GM23338 (cell line): Measurements from ENCODE around the gene MYO7B. TPM values are rescaled to one million over a fixed set of nuclear protein-coding genes. Genes with fewer than 3 reads are reported as not detected.

Experiments used
- ATAC-seq: fragments of 200-7000 bp; cut with Tn5 transposase; 3 replicates; pipeline ENCODE4 v1.9.1; 2020
- DNase-seq: peaks from one replicate; pipeline ENCODE4 v3.0.0-alpha.2; 2015; ENCODE audit warnings: low spot score
- H2AFZ ChIP-seq: fragments of 200-600 bp; sonication (generic); 2 replicates; pipeline ENCODE4 v1.8.0; 2016; ENCODE audit warnings: antibody characterized with exemption, mild to moderate bottlenecking, moderate library complexity
- H3F3A ChIP-seq: fragments of 200-600 bp; sonication (generic); replicated peaks from 2 replicates; pipeline ENCODE4 v1.8.0; 2017; ENCODE audit warnings: antibody characterized with exemption, mixed run types, low read depth
- H3K27ac ChIP-seq: fragments of 200-600 bp; sonication (generic); 2 replicates; pipeline ENCODE4 v1.6.1; 2016; ENCODE audit warnings: low read depth
- H3K27me3 ChIP-seq: fragments of 200-600 bp; sonication (generic); 2 replicates; pipeline ENCODE4 v1.8.0; 2016; ENCODE audit warnings: mild to moderate bottlenecking, mixed run types, moderate library complexity; ENCODE audit not compliant: insufficient read depth
- H3K36me3 ChIP-seq: fragments of 200-600 bp; sonication (generic); 2 replicates; pipeline ENCODE4 v1.8.0; 2016; ENCODE audit warnings: mild to moderate bottlenecking; ENCODE audit not compliant: insufficient read depth
- H3K4me1 ChIP-seq: fragments of 200-600 bp; sonication (generic); 2 replicates; pipeline ENCODE4 v1.8.0; 2016; ENCODE audit warnings: mild to moderate bottlenecking, moderate library complexity; ENCODE audit not compliant: insufficient read depth
- H3K4me2 ChIP-seq: fragments of 200-600 bp; sonication (generic); 2 replicates; pipeline ENCODE4 v1.7.1; 2017; ENCODE audit warnings: mixed run types
- H3K4me3 ChIP-seq: fragments of 200-600 bp; sonication (generic); 2 replicates; pipeline ENCODE4 v1.6.1; 2016; ENCODE audit warnings: mixed run types
- H3K79me2 ChIP-seq: fragments of 200-600 bp; sonication (generic); replicated peaks from 2 replicates; pipeline ENCODE4 v1.8.0; 2017; ENCODE audit warnings: mild to moderate bottlenecking; ENCODE audit not compliant: insufficient read depth
- H3K9me2 ChIP-seq: fragments of 200-600 bp; sonication (generic); 2 replicates; pipeline ENCODE4 v1.8.0; 2017; ENCODE audit not compliant: insufficient read depth
- H4K20me1 ChIP-seq: fragments of 200-600 bp; sonication (generic); replicated peaks from 2 replicates; pipeline ENCODE4 v1.8.0; 2017; ENCODE audit warnings: mild to moderate bottlenecking; ENCODE audit not compliant: insufficient read depth
- H3K27ac Mint-ChIP-seq: 2 replicates; pipeline ENCODE4 v1.8.0; 2020; ENCODE audit warnings: inconsistent platforms, mild to moderate bottlenecking, moderate library complexity, mixed read lengths
- H3K27me3 Mint-ChIP-seq: 3 replicates; pipeline ENCODE4 v1.8.0; 2022; ENCODE audit warnings: low read depth, mild to moderate bottlenecking, moderate library complexity, mixed read lengths, inconsistent platforms; ENCODE audit not compliant: insufficient read depth, poor library complexity
- H3K36me3 Mint-ChIP-seq: 3 replicates; pipeline ENCODE4 v1.8.0; 2021; ENCODE audit warnings: low read depth, mild to moderate bottlenecking, inconsistent platforms, moderate library complexity, mixed read lengths
- H3K4me1 Mint-ChIP-seq: 3 replicates; pipeline ENCODE4 v1.8.0; 2020; ENCODE audit warnings: mild to moderate bottlenecking, inconsistent platforms, mixed read lengths
- H3K4me3 Mint-ChIP-seq: 3 replicates; pipeline ENCODE4 v1.8.0; 2021; ENCODE audit warnings: moderate library complexity, mild to moderate bottlenecking, inconsistent platforms, mixed read lengths
- H3K9me3 Mint-ChIP-seq: 3 replicates; pipeline ENCODE4 v1.8.0; 2020; ENCODE audit warnings: moderate library complexity, mild to moderate bottlenecking, inconsistent platforms, mixed read lengths
- CREB1 ChIP-seq: fragments of 250-450 bp; sonication (Bioruptor Pico); IDR thresholded peaks from 2 replicates; pipeline ENCODE4 v1.5.0; 2020; ENCODE audit warnings: low read depth, mild to moderate bottlenecking, moderate library complexity
- CTCF ChIP-seq, 2 experiments: fragments of 200-600 bp in 1 of 2; sonication (generic) in 1 of 2; conservative IDR thresholded peaks; 2 replicates each; pipeline versions ENCODE4 v1.5.1 to v1.6.1; 2016 to 2017; ENCODE audit warnings: antibody characterized with exemption in 2 of 2, low read depth in 2 of 2, mild to moderate bottlenecking in 2 of 2, moderate library complexity in 1 of 2
- ETS1 ChIP-seq: IDR thresholded peaks from 2 replicates; pipeline ENCODE4 v1.6.1; 2016; ENCODE audit warnings: antibody characterized with exemption
- EZH2 ChIP-seq: fragments of 200-600 bp; sonication (generic); IDR thresholded peaks from one replicate; pipeline ENCODE4 v1.8.0; 2017; ENCODE audit warnings: antibody characterized with exemption, mild to moderate bottlenecking, low read depth; ENCODE audit not compliant: unreplicated experiment
- EZH2phosphoT487 ChIP-seq: fragments of 200-600 bp; sonication (generic); IDR thresholded peaks from one replicate; pipeline ENCODE4 v1.8.1; 2018; ENCODE audit warnings: antibody characterized with exemption; ENCODE audit not compliant: unreplicated experiment
- JUNB ChIP-seq: IDR thresholded peaks from one replicate; pipeline ENCODE4 v1.6.1; 2016; ENCODE audit warnings: antibody characterized with exemption; ENCODE audit not compliant: unreplicated experiment
- NANOG ChIP-seq: IDR thresholded peaks from 2 replicates; pipeline ENCODE4 v1.6.1; 2016; ENCODE audit warnings: antibody characterized with exemption, borderline replicate concordance
- POLR2AphosphoS5 ChIP-seq: IDR thresholded peaks from 2 replicates; pipeline ENCODE4 v1.6.1; 2016; ENCODE audit warnings: antibody characterized with exemption, low read depth
- REST ChIP-seq: IDR thresholded peaks from one replicate; pipeline ENCODE4 v1.6.1; 2018; ENCODE audit warnings: antibody characterized with exemption; ENCODE audit not compliant: unreplicated experiment
- STAT1 ChIP-seq: IDR thresholded peaks from one replicate; pipeline ENCODE4 v1.6.1; 2016; ENCODE audit warnings: antibody characterized with exemption; ENCODE audit not compliant: unreplicated experiment
- ZNF114 ChIP-seq: fragments of 250-450 bp; sonication (Bioruptor Pico); IDR thresholded peaks from 2 replicates; pipeline ENCODE4 v1.5.0; 2020; ENCODE audit warnings: mild to moderate bottlenecking, moderate library complexity
- ZNF331 ChIP-seq: fragments of 250-450 bp; sonication (Bioruptor Pico); IDR thresholded peaks from 2 replicates; pipeline ENCODE4 v1.5.0; 2020; ENCODE audit warnings: low read depth, mild to moderate bottlenecking, moderate library complexity
- ZNF462 ChIP-seq: fragments of 250-450 bp; sonication (Bioruptor Pico); IDR thresholded peaks from 2 replicates; pipeline ENCODE4 v1.5.0; 2020; ENCODE audit warnings: mild to moderate bottlenecking, moderate library complexity
- polyA plus RNA-seq: library from polyadenylated mRNA; unstranded; fragments of >200 nt; fragmentation: Nextera tagmentation; extraction: Ambion mirVana; gene quantifications from 2 replicates; pipeline ENCODE4 v1.2.1, GENCODE V29; 2016
- total RNA-seq: library from RNA; depleted of rRNA; stranded (reverse); fragments of >200 nt; shearing (Covaris generic); gene quantifications from 2 replicates; pipeline ENCODE4 v1.2.3, GENCODE V29; 2014

The MYO7B gene
- total and polyA plus RNA-seq, 2 experiments from 2014 or later, result not detected

GRCh38 chr2:127607399-127607908 lies 72.0 kb downstream of the MYO7B start:
- H4K20me1 ChIP-seq, result no peaks in the 10 kb centered on the region
- no peaks in the 10 kb centered on the region for H3K27me3 ChIP-seq
- Mint-ChIP-seq H3K27me3 (peaks cover 13% of the 10 kb centered on the region), H3K27ac (no peak overlapping the region), H3K4me3 (no peak overlapping the region), H3K4me1 (no peaks in the 10 kb centered on the region), H3K36me3 (no peaks in the 10 kb centered on the region), H3K9me3 (no peaks in the 10 kb centered on the region)
- H3K27ac ChIP-seq, result no peak overlapping the region
- no peak for ATAC-seq
- H3K4me2 ChIP-seq, result no peak overlapping the region
- DNase-seq, result no peak
- H3F3A ChIP-seq, result no peaks in the 10 kb centered on the region
- no peak overlapping the region for H3K4me3 ChIP-seq
- no peaks in the 10 kb centered on the region for H3K4me1 ChIP-seq
- no peaks in the 10 kb centered on the region for H3K36me3 ChIP-seq
- no peak overlapping the region for H2AFZ ChIP-seq
- TF ChIP-seq CTCF (conservative IDR thresholded peaks at IDR 0.05; ENCODE audit: low read depth in 2 of 2) (no peak), EZH2 (no peak), STAT1 (no peak), JUNB (no peak), ETS1 (no peak), ZNF462 (no peak), ZNF114 (CRISPR knock-in tag) (no peak), EZH2phosphoT487 (no peak), ZNF331 (CRISPR knock-in tag) (no peak), POLR2AphosphoS5 (no peak), NANOG (no peak), CREB1 (no peak), REST (no peak)
- no peaks in the 10 kb centered on the region for H3K79me2 ChIP-seq
- no peaks in the 10 kb centered on the region for H3K9me2 ChIP-seq
